ENCODE data around the gene DDX17.

The DDX17 gene

GRCh38 chr22:38504731-38505540 lies 1.2 kb downstream of the DDX17 start:
- TF ChIP-seq POLR2A (IDR thresholded peaks at IDR 0.05; ENCODE audit: low read depth, low read length), result no peak
- no peak for FAIRE-seq
- no peak for DNase-seq (ENCODE audit: insufficient read length, low spot score)

- no peak for TF ChIP-seq POLR2A (IDR thresholded peaks at IDR 0.05; ENCODE audit: low read depth, low read length)
- FAIRE-seq, result no peak
Measured at GRCh38 chr22:38503021-38503420, 3.1 kb downstream of the DDX17 start.

GRCh38 chr22:38501797-38502672 lies 4.1 kb downstream of the DDX17 start:
- TF ChIP-seq POLR2A (IDR thresholded peaks at IDR 0.05; ENCODE audit: low read depth, low read length), result no peak
- DNase-seq (ENCODE audit: insufficient read length, low spot score) (no peak), FAIRE-seq (no peak)

More at GRCh38 chr22:38503021-38503420, 3.1 kb downstream of the DDX17 start:
- DNase-seq (ENCODE audit: insufficient read length, low spot score), result no peak

- DNase-seq (ENCODE audit: insufficient read length, low spot score), result no peak
- no peak for TF ChIP-seq POLR2A (IDR thresholded peaks at IDR 0.05; ENCODE audit: low read depth, low read length)
- FAIRE-seq, result no peak
Measured at GRCh38 chr22:38497869-38498268, 8.2 kb downstream of the DDX17 start.

GRCh38 chr22:38494939-38495338 lies 11.2 kb downstream of the DDX17 start:
- FAIRE-seq (no peak), DNase-seq (ENCODE audit: insufficient read length, low spot score) (no peak)
- TF ChIP-seq POLR2A (IDR thresholded peaks at IDR 0.05; ENCODE audit: low read depth, low read length), result no peak

- TF ChIP-seq POLR2A (IDR thresholded peaks at IDR 0.05; ENCODE audit: low read depth, low read length), result no peak
Measured at GRCh38 chr22:38494498-38494897, 11.6 kb downstream of the DDX17 start.

GRCh38 chr22:38491707-38492348 lies 14.3 kb downstream of the DDX17 start:
- TF ChIP-seq POLR2A (IDR thresholded peaks at IDR 0.05; ENCODE audit: low read depth, low read length), result no peak
- FAIRE-seq, result no peak
- no peak for DNase-seq (ENCODE audit: insufficient read length, low spot score)

More at GRCh38 chr22:38494498-38494897, 11.6 kb downstream of the DDX17 start:
- FAIRE-seq (no peak), DNase-seq (ENCODE audit: insufficient read length, low spot score) (no peak)

GRCh38 chr22:38490915-38491314 lies 15.2 kb downstream of the DDX17 start:
- no peak for FAIRE-seq

GRCh38 chr22:38490475-38490874 lies 15.6 kb downstream of the DDX17 start:
- DNase-seq (ENCODE audit: insufficient read length, low spot score) (no peak), FAIRE-seq (no peak)
- TF ChIP-seq POLR2A (IDR thresholded peaks at IDR 0.05; ENCODE audit: low read depth, low read length), result no peak

More at GRCh38 chr22:38490915-38491314, 15.2 kb downstream of the DDX17 start:
- DNase-seq (ENCODE audit: insufficient read length, low spot score), result no peak
- TF ChIP-seq POLR2A (IDR thresholded peaks at IDR 0.05; ENCODE audit: low read depth, low read length), result no peak

- no peak for DNase-seq (ENCODE audit: insufficient read length, low spot score)
- TF ChIP-seq POLR2A (IDR thresholded peaks at IDR 0.05; ENCODE audit: low read depth, low read length), result no peak
- FAIRE-seq, result no peak
Measured at GRCh38 chr22:38489561-38490145, 16.5 kb downstream of the DDX17 start.

GRCh38 chr22:38489142-38489541 lies 17.0 kb downstream of the DDX17 start:
- TF ChIP-seq POLR2A (IDR thresholded peaks at IDR 0.05; ENCODE audit: low read depth, low read length), result no peak
- DNase-seq (ENCODE audit: insufficient read length, low spot score), result no peak
- no peak for FAIRE-seq

GRCh38 chr22:38487946-38488345 lies 18.2 kb downstream of the DDX17 start:
- DNase-seq (ENCODE audit: insufficient read length, low spot score), result no peak
- no peak for TF ChIP-seq POLR2A (IDR thresholded peaks at IDR 0.05; ENCODE audit: low read depth, low read length)
- no peak for FAIRE-seq

GRCh38 chr22:38485783-38486182 lies 20.3 kb downstream of the DDX17 start:
- FAIRE-seq, result no peak
- DNase-seq (ENCODE audit: insufficient read length, low spot score), result no peak
- TF ChIP-seq POLR2A (IDR thresholded peaks at IDR 0.05; ENCODE audit: low read depth, low read length), result no peak

- TF ChIP-seq POLR2A (IDR thresholded peaks at IDR 0.05; ENCODE audit: low read depth, low read length), result no peak
- DNase-seq (ENCODE audit: insufficient read length, low spot score), result no peak
- no peak for FAIRE-seq
Measured at GRCh38 chr22:38484244-38484643, 21.9 kb downstream of the DDX17 start.
